ENCODE results near the gene SEC61A2.

The SEC61A2 gene

GRCh38 chr10:12212454-12212853 is 83.0 kb downstream of the SEC61A2 start:
- TF ChIP-seq CTCF (IDR thresholded peaks at IDR 0.05; ENCODE audit: low read depth, low read length, missing control alignments): no peak
- in situ Hi-C loops (cut with HindIII; ENCODE audit: low sequenced_read_pairs): loop anchor here (5.0 to 25.0 kb wide), 2 partner anchors 440 to 850 kb away; no protein-coding TSS in a partner anchor
- no peak for DNase-seq (ENCODE audit: low read depth)
- no peak overlapping the region for H3K4me3 ChIP-seq (ENCODE audit: low read depth, low read length)

DNA sequence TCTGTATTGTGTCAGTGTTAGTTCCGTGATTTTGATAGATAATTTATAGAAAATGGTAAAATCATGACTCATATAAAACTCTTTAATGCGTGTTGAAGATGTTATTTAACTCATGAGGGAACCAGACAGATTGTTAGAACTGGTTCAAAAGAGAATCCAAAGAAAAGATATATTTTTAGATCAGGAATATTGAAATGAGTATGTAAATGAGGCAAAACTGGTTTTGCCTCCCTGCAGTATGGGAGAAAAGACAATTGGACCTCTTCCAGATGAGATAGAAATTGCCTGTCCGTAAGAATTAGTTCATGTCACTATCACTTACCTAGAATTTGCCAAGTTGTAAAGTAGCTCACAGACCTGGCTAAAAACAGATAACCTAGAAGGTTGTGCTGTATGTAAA is 84.1 kb downstream of the SEC61A2 start:
- no peak overlapping the region for H3K4me3 ChIP-seq (ENCODE audit: low read depth, low read length)
- in situ Hi-C loops (cut with HindIII; ENCODE audit: low sequenced_read_pairs): loop anchor here (5.0 to 25.0 kb wide), 2 partner anchors 439 to 849 kb away; no protein-coding TSS in a partner anchor
- DNase-seq (ENCODE audit: low read depth): no peak
- no peak for TF ChIP-seq CTCF (IDR thresholded peaks at IDR 0.05; ENCODE audit: low read depth, low read length, missing control alignments)

- in situ Hi-C loops (cut with HindIII; ENCODE audit: low sequenced_read_pairs): loop anchor here (5.0 to 25.0 kb wide), 2 partner anchors 438 to 848 kb away; no protein-coding TSS in a partner anchor
- no peak overlapping the region for H3K4me3 ChIP-seq (ENCODE audit: low read depth, low read length)
- no peak for TF ChIP-seq CTCF (IDR thresholded peaks at IDR 0.05; ENCODE audit: low read depth, low read length, missing control alignments)
- no peak for DNase-seq (ENCODE audit: low read depth)
These were observed 84.6 kb downstream of the SEC61A2 start for GRCh38 chr10:12214093-12214492.

DNA sequence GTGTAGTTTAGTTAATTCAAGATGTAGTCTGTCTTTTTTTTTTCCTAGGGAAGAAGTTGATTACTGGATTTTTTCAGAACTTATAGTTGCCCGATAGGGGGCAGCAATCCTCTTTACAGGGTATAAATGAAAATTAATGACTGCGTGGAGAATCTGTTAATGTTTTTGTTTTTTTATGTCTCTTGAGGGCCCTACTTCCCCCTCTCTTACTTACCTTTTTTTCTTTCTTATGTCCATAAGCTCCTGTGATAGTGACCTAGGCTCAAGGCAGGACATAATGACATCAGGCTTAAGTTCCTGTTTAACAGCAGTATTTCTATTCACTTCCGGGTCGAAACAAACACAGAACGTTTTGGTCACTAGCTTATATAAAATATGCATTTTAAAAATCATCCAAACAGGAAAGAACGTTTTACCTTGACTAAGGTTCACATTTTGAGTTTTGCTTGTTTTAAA is 85.3 kb downstream of the SEC61A2 start:
- in situ Hi-C loops (cut with HindIII; ENCODE audit: low sequenced_read_pairs): loop anchor here (5.0 to 25.0 kb wide), 3 partner anchors 438 to 848 kb away; no protein-coding TSS in a partner anchor
- H3K4me3 ChIP-seq (ENCODE audit: low read depth, low read length): no peak overlapping the region
- peak; percentile 55 for TF ChIP-seq CTCF (IDR thresholded peaks at IDR 0.05; ENCODE audit: low read depth, low read length, missing control alignments)
- DNase-seq (ENCODE audit: low read depth): peak; percentile 48
